GM18951 (cell line): ENCODE results near the gene EHF.
"Not testable (repeated sequence)": the region's sequence is repeated elsewhere in the genome, so short reads cannot be mapped to it uniquely, and the experiment has no call there.

Experiments
- POLR2A ChIP-seq: IDR thresholded peaks from 4 replicates; pipeline ENCODE4 v1.6.1; 2011; ENCODE audit warnings: mild to moderate bottlenecking; ENCODE audit not compliant: insufficient read length, insufficient read depth; ENCODE audit errors: extremely low read depth
- in situ Hi-C: fragments of 300-500 bp; cut with MboI; formaldehyde crosslinking; loops from one replicate; pipeline ENCODE4 v1.12.0; 2022; ENCODE audit warnings: low sequenced_read_pairs, mixed read lengths, inconsistent platforms; ENCODE audit not compliant: unreplicated experiment

The EHF gene

GRCh38 chr11:34683396-34683795 is 62.5 kb downstream of the EHF start:
- in situ Hi-C loops, result no loop called here
- TF ChIP-seq POLR2A, result no peak

GRCh38 chr11:34685864-34686263 is 65.0 kb downstream of the EHF start:
- TF ChIP-seq POLR2A, result no peak
- in situ Hi-C loops, result no loop called here

GRCh38 chr11:34692299-34692698 is 71.4 kb downstream of the EHF start:
- in situ Hi-C loops, result not testable (repeated sequence)

DNA sequence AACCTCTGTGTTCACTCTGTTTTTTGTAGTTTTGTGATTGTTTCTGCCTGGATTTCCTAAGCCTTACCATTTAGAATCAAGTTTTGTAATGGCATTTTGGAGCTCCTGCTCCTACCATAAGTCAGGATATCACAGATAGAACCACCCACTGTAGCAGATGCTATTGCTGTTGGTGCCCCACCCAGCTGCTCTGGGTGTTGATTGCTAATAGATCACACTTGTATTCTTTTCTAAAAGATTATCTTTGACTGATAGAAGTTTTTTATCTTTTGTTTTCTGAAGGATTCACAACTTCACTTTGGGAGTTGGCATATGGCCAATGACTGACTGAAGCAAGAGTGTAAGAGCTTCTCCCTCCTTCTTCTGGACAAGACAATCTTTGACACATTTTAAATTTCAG is 76.0 kb downstream of the EHF start:
- in situ Hi-C loops, result no loop called here
- TF ChIP-seq POLR2A, result no peak

GRCh38 chr11:34706709-34707461 is 86.0 kb downstream of the EHF start:
- in situ Hi-C loops, result no loop called here
- TF ChIP-seq POLR2A, result no peak

GRCh38 chr11:34707462-34707840 is 86.6 kb downstream of the EHF start:
- in situ Hi-C loops, result no loop called here
- TF ChIP-seq POLR2A, result no peak
